ENCODE data around the gene MASP1.
"Not testable (repeated sequence)": the region's sequence is repeated elsewhere in the genome, so short reads cannot be mapped to it uniquely, and the experiment has no call there.

The MASP1 gene

DNA sequence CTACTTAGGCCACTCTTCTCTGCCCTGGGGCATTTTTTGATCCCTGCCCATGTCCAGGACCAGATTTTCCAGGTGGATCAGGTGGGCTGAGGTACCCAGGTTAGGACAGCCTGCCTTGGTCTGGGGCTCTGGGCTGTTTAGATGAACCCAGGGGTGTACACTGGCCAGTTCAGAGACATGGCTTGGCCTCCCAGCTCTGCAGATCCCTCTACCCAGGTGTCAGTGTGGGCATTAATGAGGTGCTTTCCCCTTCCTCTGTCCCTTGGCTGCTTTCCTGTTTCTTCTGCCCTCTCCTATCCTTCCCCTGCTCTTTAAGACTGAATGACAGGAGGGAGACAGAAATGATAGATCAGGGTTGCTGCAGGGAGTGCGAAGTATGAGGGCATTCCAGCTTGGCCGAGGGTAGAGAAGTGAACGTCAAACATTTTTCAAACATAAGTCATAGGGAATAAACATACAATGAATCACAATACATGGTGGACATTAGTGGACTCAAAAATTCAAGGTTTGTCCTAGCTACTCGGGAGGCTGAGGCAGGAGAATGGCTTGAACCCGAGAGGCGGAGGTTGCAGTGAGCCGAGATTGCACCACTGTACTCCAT is 63.8 kb downstream of the MASP1 start:
- no peak for DNase-seq (ENCODE audit: low read depth)

DNA sequence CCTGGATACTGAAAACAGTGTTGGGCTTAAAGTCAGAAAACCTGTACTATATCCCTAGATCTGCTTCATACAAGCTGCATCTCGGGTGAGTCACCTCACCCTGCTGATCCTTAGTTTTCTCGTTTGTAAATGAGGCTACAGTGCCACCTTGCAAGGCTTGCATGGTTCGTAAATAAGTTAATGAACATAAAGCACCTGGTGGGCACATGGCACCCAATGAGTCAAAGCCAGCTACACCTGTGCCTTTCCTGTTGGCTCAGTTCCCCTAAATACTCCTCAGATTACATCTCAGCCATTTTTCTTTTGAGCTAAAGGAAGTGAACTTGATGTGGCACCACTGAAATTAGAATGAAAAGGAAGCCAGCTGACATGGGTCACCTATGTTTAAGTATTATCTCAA is 67.7 kb downstream of the MASP1 start:
- no peak for DNase-seq (ENCODE audit: low read depth)

DNA sequence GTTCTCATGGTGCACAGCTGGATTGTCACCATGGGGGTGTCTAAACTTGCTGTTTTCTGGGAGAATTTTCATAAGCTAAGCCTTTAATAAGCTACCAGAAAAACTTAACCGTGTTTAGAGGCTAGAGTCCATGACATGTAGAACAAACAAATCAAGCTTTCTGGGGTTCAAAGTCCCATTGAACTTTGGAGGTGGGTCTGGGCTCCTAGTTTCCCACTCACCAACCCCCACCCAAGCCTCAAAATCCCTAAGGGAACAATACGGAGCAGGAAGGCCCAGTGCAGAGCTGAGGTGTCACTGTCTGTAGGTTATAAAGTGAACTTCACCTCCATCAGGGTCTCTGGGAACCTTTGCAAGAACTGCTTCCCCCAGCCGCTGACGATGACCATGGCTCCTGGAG is 68.7 kb downstream of the MASP1 start:
- DNase-seq (ENCODE audit: low read depth), result no peak

DNA sequence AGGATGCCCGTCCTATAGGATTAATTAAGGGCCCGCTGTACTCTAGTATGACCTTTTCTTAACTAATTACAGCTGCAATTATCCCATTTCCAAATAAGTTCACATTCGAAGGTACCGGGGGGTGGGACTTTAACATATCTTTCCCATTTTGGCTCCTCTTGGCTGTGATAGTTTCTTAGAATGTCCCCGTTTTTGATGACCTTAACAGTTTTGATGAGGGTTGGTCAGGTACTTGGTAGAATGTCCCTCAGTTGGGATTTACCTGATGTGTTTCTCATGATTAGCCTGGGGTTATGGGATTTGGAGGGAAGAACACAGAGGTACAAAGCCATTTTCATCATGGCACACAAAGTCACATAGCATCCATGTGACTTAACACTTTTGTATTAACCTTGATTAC is 76.1 kb downstream of the MASP1 start:
- DNase-seq (ENCODE audit: low read depth), result no peak

DNA sequence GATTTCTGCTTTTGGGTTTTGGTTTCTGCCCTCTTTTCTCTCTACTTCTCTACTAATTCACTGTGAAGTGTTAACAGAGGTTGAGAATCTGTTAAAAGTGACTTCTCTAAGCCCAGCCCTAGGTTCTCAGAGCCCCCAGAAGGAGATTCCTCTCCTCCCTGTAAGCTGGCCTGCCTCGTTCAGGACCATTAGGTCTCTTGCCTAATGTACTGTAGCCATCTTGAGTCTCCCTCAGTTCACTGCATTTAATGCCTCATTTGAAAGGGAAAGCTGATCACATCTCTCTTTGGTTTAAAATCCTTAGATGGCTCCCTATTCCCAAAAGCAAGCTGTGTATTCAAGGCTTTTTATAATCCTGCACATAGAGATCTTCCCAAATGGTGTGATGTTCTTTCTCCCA is 77.9 kb downstream of the MASP1 start:
- DNase-seq (ENCODE audit: low read depth), result no peak

DNA sequence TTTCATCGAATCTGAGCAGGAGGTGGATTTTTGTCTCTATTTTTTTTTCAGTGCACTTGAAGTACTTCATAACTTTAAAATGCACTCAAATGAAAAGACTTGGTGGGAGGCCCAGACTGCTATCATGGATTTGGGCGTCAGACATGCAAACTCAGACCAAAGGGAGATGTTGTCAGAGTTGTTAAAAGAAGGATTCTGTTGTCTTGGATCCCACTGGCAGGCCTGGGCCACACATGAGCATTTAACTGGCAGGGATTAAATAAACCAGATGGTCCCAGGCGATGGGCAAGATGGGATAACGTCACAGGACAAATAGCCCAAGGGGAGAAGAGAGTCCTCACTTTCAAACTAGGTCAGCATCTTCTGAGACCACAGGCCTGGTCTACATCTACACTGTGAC is 78.8 kb downstream of the MASP1 start:
- no peak for DNase-seq (ENCODE audit: low read depth)

DNA sequence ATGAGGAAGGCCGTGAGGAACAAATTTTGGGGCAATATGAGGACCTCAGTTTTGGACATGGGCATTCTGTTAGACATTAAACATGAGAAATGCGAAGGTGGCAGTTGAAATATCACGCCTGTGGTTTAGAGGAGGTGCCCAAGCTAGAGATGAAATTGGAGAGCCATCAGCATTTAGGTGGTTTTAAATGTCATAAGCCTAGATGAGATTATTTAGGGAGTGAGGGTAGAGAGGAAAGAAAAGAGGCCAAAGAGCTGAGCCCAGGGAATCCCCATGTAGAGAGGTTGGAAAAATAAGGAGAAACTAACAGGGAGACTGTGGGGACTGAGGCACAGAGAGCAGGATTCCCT is 79.4 kb downstream of the MASP1 start:
- DNase-seq (ENCODE audit: low read depth), result no peak

DNA sequence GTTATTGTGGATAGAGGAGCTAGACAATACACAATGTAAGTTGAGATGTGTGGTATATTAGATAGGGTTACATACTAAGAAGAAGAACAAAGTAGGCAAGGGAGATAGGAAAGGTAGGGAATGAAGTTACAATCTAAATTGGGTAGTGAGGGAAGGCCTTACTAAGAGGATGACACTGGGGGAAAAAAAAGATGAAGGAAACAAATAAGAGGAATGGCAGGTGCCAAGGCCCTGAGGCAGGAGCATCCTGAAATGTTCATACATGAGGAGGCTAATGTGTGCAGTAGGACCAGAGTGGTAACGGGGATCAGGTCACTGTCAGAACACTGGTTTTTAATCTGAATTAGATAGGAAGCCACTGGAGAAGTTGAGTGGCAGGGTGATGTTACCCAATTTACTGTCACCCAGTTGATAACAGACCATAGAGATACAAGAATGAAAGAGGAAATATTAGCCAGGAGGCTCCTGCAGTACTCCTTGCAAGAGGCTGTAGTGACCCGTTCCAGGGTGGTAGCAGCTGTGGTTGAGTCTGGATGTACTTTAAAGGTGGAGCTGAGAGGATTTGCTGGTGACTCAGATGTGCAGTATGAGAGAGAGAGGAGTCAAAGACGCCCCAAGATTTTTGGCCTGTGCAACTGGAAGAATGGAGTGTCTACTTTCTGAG is 79.9 kb downstream of the MASP1 start:
- DNase-seq (ENCODE audit: low read depth), result no peak

DNA sequence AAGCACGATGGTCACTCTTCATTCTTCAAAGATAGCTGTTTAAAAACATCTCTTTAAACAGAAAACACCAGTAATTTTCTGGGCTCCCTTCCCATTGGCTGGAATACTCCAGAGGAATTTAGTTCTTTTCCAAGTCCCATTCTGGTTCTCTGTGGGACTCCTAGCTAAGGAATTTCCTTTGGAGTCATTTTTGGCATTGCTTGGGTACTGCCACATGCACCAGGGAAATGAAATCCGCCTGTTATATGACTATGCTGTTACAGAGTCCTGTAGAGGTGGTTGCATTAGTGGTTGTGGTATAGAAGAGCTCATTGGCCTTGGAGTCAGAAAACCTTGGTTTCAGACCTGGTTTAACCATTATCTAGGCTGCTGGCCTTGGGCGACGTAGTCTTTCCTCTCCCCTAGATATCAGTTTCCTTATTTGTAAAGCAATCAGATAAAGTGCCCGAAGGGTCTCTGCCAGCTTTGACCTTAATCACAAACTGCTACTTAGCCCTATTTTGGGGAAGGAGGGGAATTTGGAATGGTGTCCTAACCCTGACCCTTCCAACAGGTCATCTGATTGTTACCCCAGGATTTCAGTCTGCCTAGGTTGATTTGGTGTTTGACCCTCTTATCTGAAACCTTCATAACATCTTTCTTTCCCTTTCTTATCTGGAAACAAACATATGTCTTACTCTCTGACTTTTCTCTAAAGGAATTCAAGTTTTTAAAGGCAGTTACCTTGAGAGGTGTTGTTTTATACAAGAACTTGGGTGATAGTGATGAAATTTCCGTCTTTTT is 80.8 kb downstream of the MASP1 start:
- DNase-seq (ENCODE audit: low read depth), result no peak

DNA sequence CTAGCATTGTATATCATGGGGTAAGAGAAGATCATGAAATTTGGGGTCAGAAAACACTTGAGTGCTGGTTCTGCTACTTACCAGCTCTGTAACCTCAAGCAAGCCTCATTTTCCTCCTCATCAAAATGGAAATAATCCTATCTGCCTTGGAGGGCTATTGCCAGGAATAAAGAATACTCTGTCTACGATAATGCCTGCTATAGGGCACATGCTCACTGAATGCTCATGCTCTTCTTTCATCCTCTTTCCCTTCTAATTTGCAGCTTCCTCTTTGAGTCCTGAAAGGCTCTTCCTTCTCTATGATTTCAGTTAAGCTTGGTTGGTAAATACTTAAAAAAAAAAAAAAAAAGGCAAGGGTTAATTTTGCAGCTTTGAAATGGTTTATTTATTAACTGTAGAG is 81.4 kb downstream of the MASP1 start:
- no peak for DNase-seq (ENCODE audit: low read depth)

DNA sequence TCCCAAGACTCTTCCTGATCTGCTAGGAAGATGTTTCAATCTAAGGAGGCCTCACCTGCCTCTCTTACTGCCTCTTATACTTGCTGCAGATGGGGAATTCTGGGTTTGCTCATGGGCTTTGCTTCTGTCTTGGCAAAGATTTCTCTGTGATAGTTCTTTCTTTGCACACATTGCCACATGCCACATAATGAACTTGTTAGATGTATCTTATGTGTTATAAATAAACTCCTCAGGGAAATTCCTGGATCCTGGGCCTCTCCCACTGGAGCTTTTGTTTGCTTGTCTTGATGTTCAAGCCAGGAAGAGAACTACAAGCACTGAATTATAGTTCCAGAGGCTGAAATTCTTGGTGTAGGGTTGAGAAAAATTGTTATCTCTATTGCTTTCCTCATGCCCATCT is 82.0 kb downstream of the MASP1 start:
- DNase-seq (ENCODE audit: low read depth), result no peak

DNA sequence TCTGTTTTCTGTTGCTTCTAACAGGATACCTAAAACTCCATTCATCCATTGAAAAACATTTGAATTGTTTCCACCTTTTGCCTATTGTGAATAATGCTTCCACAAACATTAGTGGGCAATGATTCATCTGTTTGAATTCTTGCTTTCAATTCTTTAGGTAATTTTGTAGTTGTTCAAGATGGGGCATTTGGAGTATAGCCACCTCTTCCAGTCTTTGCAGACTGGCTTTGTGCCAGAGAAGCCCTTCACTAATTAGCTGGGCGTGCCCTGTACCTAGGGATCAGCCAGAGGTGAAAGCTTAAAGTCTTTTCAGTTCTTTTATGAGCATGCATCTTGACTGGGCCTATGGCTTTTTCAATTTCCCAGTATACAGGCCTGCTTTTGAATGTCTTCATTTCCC is 83.4 kb downstream of the MASP1 start:
- DNase-seq (ENCODE audit: low read depth), result no peak

DNA sequence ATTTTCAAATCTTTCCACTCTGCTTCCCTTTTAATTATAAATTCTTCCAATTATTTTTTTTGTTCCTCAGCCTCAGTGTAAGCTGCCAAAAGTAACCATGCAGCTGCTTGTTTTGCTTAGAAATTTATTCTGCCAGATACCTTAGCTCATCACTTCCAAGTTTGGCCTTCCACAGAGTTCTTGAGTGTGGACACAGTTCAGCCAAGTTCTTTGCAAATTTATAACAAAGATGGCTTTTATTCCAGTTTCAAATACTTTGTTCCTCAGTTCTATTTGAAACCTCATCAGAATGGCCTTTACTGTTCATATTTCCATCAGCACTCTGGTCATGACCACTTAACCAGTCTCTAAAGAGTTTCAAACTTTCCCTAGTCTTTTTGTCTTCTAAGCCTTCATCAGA is 83.9 kb downstream of the MASP1 start:
- DNase-seq (ENCODE audit: low read depth), result no peak

DNA sequence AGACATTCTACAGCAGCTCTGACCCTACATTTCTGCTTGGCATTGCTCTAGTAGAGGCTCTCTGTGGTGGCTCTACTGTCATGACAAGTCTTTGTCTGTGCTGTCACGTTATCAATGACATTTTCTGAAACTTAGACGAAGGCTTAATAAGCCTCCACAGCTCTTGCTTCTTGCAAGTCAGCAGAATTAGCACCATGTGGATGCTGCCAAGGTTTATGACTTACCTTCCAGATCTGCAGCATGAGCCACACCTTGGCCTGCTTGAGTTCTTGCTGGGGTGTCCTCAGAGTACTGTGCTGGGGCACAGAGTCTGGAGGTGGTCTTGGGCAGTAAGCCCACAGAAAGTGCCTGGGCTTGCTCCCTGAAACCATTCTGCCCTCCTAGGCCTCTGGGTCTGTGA is 84.5 kb downstream of the MASP1 start:
- no peak for DNase-seq (ENCODE audit: low read depth)

DNA sequence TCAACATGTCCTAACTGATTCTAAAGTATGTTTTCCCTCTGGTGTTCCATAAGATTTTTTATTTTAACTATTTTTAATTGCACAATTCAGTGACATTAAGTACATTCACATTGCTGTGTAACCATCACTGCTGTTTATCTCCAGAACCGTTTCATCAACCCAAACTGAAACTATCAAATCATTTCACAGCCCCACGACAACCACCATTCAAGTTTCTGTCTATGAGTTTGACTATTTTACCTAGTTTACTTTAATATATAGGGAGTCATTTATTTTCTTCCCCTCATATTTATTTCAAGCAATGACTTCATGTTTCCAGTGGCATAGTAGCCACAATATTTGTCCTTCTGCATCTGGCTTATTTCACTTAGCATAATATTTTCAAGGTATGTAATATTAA is 85.9 kb downstream of the MASP1 start:
- DNase-seq (ENCODE audit: low read depth), result no peak

DNA sequence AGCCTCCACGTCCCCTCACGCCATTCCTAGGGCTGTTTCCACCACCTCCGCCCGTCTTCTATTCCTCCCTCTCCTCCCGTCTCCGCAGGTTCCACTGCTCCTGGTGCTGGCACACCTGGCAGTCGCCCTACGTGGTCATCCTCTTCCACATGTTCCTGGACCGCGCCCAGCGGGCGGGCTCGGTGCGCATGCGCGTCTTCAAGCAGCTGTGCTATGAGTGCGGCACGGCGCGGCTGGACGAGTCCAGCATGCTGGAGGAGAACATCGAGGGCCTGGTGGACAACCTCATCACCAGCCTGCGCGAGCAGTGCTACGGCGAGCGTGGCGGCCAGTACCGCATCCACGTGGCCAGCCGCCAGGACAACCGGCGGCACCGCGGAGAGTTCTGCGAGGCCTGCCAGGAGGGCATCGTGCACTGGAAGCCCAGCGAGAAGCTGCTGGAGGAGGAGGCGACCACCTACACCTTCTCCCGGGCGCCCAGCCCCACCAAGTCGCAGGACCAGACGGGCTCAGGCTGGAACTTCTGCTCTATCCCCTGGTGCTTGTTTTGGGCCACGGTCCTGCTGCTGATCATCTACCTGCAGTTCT is 92.0 kb downstream of the MASP1 start:
- not testable (repeated sequence) for DNase-seq (ENCODE audit: low read depth)

DNA sequence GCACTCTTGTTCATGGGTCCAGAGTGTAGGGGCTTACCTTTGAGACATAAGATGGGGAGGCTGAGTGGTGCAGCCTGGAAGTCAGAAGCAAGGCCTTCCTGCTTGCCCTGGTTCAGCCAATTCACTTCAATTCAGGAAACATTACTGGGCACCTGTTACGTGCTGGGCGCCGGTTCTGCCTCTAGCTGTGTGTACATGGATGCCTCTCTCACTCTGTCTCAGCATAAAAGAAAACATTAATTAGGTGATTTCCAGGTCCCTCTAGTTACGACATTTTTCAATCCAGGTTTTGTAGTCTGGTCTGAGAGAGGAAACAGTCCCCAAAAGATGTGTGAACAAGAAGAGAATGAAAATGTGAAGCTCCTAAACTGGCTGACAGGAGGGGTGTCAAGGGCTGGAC is 93.0 kb downstream of the MASP1 start:
- no peak for DNase-seq (ENCODE audit: low read depth)

DNA sequence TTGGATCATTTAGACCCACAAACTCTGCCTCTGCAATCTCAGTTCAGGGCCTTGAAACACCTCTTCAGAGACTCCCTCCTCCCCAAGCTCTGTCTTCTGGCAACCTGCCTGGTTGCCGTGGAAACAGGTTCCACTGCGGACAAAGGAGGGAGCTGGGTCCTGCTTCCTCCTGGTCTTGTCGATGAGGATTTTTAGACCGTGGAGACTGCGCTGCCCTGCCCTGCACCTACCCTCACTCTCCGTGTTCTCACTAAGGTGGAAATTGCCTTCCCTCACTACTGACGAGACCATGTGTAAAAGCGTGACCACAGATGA is 94.2 kb downstream of the MASP1 start, which contains the start of gene RTP1:
Gene RTP1, plus strand, starts transcription at position 152 of the 315 bp plus-strand sequence. Its CDS starts 30 bp downstream, at position 182.
- DNase-seq (ENCODE audit: low read depth), result no peak

DNA sequence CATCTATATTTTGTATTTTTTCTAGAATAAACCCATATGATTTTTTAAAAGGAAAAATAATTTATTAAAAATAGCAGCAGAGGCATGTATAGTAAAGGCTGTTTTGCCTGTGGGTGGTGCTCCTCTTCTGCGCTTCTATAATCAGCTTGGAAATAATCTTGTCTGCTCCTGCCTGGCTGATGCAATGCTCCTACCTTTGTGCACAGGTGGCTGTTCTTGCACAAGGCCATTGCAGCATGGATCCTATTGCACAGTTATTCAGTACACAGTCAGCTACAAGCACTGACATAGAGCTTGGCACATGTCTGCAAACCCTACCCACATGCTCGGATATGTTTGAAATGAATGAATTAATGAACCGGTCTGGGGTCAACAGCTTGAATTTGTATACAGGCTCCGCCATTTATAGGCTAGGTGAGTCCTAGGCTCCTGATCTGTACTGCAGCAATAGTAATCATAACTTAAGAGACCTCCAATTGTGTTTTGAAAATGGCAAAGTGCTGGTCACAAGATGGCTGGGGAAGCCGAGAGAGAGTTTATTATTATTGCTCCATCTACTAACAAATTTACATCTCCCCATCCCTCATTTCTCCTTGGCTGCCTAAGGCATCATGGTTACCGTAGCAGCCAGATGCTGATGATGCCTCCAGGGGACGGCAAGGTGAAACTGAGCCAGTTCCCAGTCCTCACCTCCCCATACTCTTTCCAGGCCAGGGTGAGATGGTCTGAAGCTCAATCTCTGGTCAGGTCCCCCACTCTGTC is 94.8 kb downstream of the MASP1 start:
- no peak for DNase-seq (ENCODE audit: low read depth)

DNA sequence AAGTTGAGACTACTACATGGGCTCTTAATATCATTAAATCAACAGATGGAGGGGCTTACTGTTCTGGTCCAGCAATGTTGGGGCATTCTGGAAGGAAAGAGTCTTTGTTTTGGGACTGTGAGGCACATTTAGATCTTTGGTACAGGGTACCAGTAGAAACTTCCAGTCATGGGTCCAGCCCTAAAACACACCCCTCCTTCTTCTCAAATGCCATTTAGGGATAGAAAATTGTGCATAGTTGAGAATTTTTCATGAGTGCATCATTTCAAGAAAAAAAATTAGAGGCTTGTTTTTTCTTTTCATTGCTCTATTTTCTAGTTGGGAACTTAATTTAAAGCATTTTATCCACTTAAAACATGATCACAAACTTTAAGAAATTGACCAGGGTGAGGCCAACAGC is 98.4 kb downstream of the MASP1 start:
- DNase-seq (ENCODE audit: low read depth), result no peak

DNA sequence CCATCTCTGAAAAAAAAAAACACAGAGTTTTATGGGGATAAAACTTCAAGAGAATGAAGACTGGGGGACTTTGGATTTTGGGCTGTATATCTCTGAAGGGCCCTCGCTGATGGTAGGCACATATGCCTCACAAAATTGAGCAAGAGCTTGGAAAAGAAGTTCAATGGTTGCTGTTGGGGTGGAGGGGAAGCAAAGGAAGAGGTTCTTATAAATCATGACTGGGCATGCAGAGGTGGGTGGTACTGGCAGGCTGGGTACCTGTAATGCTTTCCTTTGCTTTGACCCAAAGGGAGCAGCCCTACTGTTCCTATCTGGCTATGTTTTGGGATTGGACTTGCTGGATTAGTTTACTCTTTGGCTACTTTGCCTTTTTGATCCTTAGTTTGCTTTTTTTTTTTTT is 100.3 kb downstream of the MASP1 start:
- no peak for DNase-seq (ENCODE audit: low read depth)

DNA sequence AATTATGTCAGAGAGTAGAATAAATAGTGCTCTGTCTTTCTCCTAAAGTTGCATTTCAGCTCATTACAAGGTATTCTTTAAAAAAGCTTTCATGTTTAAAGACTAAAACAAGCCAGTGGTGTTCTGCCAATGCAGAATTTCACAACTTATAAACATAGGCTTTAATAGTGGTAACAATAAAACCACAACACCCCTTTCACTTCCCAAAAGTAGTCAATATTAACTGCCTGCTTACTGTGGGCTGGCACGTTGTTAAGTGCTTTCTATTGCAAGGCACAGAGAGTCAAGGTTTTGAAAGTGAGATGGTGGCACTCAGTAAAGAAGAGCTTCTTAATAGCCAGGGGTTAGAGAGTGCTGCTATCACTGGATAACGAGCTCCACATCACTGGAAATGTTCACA is 102.6 kb downstream of the MASP1 start:
- DNase-seq (ENCODE audit: low read depth), result no peak

All from stimulated activated CD8-positive, alpha-beta memory T cell treated with anti-CD3 and anti-CD28 coated beads, Interleukin-15, amount 100 ng/mL, for 24 hours (primary cell).